SK-N-SH (cell line): ENCODE results near the gene RAC2. TPM values are rescaled to one million over a fixed set of nuclear protein-coding genes. Genes with fewer than 3 reads are reported as not detected.
"Not testable (repeated sequence)": the region's sequence is repeated elsewhere in the genome, so short reads cannot be mapped to it uniquely, and the experiment has no call there.

Experiments
- CTCF ChIA-PET: fragments of 300-600, 350-600 bp; formaldehyde crosslinking; extraction: SDS; loops from one replicate; lab custom pipeline; 2021; lab: Yijun Ruan, JAX
- POLR2A ChIA-PET: fragments of 350-600 bp; sonication (Branson Sonifier 250); formaldehyde crosslinking; extraction: SDS; loops from one replicate; lab custom pipeline; 2020; ENCODE audit warnings: antibody characterized with exemption, inconsistent platforms; lab: Yijun Ruan, JAX
- DNase-seq: peaks from one replicate; pipeline ENCODE4 v3.0.0; 2012
- H2AFZ ChIP-seq: fragments of 200-600 bp; sonication (generic); 2 replicates; pipeline ENCODE4 v1.8.1; 2016; ENCODE audit warnings: antibody characterized with exemption, mild to moderate bottlenecking, low read depth
- H3F3A ChIP-seq: fragments of 200-600 bp; sonication (generic); replicated peaks from 2 replicates; pipeline ENCODE3; 2016; ENCODE audit warnings: antibody characterized with exemption, mild to moderate bottlenecking; ENCODE audit not compliant: insufficient read depth
- H3K27ac ChIP-seq, 2 experiments: fragments of 200-500 bp in 1 of 2; fragments of 200-600 bp in 1 of 2; sonication (Bioruptor generic) in 1 of 2; sonication (generic), shearing (Covaris generic) in 1 of 2; 2 replicates each; pipeline versions ENCODE4 v1.5.1 to v1.6.1; 2014 to 2016; ENCODE audit warnings: low read depth in 2 of 2, inconsistent platforms in 1 of 2, low read length in 1 of 2, mild to moderate bottlenecking in 1 of 2, mixed read lengths in 1 of 2
- H3K27me3 ChIP-seq: fragments of 200-600 bp; sonication (generic), shearing (Covaris generic); 2 replicates; pipeline ENCODE4 v1.6.1; 2016; ENCODE audit warnings: mixed run types; ENCODE audit not compliant: insufficient read depth
- H3K36me3 ChIP-seq, 2 experiments: fragments of 200-500 bp in 1 of 2; fragments of 200-600 bp in 1 of 2; sonication (Bioruptor generic) in 1 of 2; sonication (generic) in 1 of 2; replicated peaks in 1 of 2; 2 replicates each; pipeline versions ENCODE3 to v1.5.1; 2014 to 2016; ENCODE audit warnings: low read length in 1 of 2, mild to moderate bottlenecking in 1 of 2; ENCODE audit not compliant: insufficient read depth in 2 of 2, control insufficient read depth in 1 of 2
- H3K4me1 ChIP-seq, 2 experiments: fragments of 200-500 bp in 1 of 2; fragments of 200-600 bp in 1 of 2; sonication (Bioruptor generic) in 1 of 2; sonication (generic), shearing (Covaris generic) in 1 of 2; 2 replicates each; pipeline versions ENCODE4 v1.5.1 to v1.6.1; 2014 to 2016; ENCODE audit warnings: low read depth in 1 of 2, low read length in 1 of 2, mixed run types in 1 of 2; ENCODE audit not compliant: insufficient read depth in 2 of 2, control insufficient read depth in 1 of 2
- H3K4me2 ChIP-seq: fragments of 200-600 bp; sonication (generic), shearing (Covaris generic); 2 replicates; pipeline ENCODE4 v1.6.1; 2017; ENCODE audit warnings: mixed run types
- H3K4me3 ChIP-seq, 2 experiments: fragments of 200-500 bp in 1 of 2; fragments of 200-600 bp in 1 of 2; sonication (Bioruptor generic) in 1 of 2; sonication (generic), shearing (Covaris generic) in 1 of 2; 2 replicates each; pipeline versions ENCODE4 v1.5.1 to v1.8.1; 2014 to 2016; ENCODE audit warnings: low read depth in 2 of 2, inconsistent platforms in 1 of 2, low read length in 1 of 2, mild to moderate bottlenecking in 1 of 2, mixed read lengths in 1 of 2, moderate library complexity in 1 of 2
- H3K79me2 ChIP-seq: fragments of 200-600 bp; sonication (generic); 2 replicates; pipeline ENCODE4 v1.8.1; 2017; ENCODE audit warnings: mild to moderate bottlenecking; ENCODE audit not compliant: insufficient read depth
- H3K9ac ChIP-seq: fragments of 200-600 bp; sonication (generic); 2 replicates; pipeline ENCODE4 v1.6.1; 2017; ENCODE audit warnings: mixed run types
- H3K9me2 ChIP-seq: fragments of 200-600 bp; sonication (generic); 2 replicates; pipeline ENCODE4 v1.6.1; 2017; ENCODE audit warnings: mixed run types
- H3K9me3 ChIP-seq: fragments of 200-600 bp; sonication (generic); 2 replicates; pipeline ENCODE4 v1.6.1; 2017; ENCODE audit warnings: mixed run types, mild to moderate bottlenecking, moderate library complexity
- H4K20me1 ChIP-seq: fragments of 200-600 bp; sonication (generic); 2 replicates; pipeline ENCODE4 v1.6.1; 2017; ENCODE audit warnings: mild to moderate bottlenecking, mixed run types; ENCODE audit not compliant: insufficient read depth
- EZH2phosphoT487 ChIP-seq: fragments of 200-600 bp; sonication (generic); IDR thresholded peaks from 2 replicates; pipeline ENCODE4 v1.6.1; 2017; ENCODE audit warnings: low read depth, mixed run types, mild to moderate bottlenecking, antibody characterized with exemption, moderate library complexity, borderline replicate concordance
- FOSL2 ChIP-seq: IDR thresholded peaks from 2 replicates; pipeline ENCODE4 v1.4.0; 2012; ENCODE audit warnings: low read depth, mild to moderate bottlenecking, moderate library complexity, borderline replicate concordance
- FOXJ3 ChIP-seq: sonication (generic); formaldehyde crosslinking; IDR thresholded peaks from 2 replicates; pipeline ENCODE4 v1.5.1; 2020; ENCODE audit warnings: mild to moderate bottlenecking, missing genetic modification reagents
- FOXM1 ChIP-seq: IDR thresholded peaks from 2 replicates; pipeline ENCODE4 v1.4.0; 2012; ENCODE audit warnings: low read depth, mild to moderate bottlenecking
- RCOR1 ChIP-seq: fragments of 150-350 bp; IDR thresholded peaks from 2 replicates; pipeline ENCODE4 v1.6.1; 2017; ENCODE audit warnings: antibody characterized with exemption, low read length
- WGBS: methylation state at CpG from one replicate; pipeline ENCODE4 v1.1.6; 2017; ENCODE audit warnings: low lambda C conversion rate; 5-methylcytosine and 5-hydroxymethylcytosine counted together
- polyA plus RNA-seq, 3 experiments: library from polyadenylated mRNA; depleted of rRNA; stranded (reverse); fragments of >200 nt; gene quantifications; 2 replicates each; pipeline ENCODE4 v1.2.3, GENCODE V29; 2012
- TF ChIP-seq, protein P1 (sequence below): fragments of 200-600 bp; sonication (generic); IDR thresholded peaks from 2 replicates; pipeline ENCODE4 v1.6.1; 2017; ENCODE audit warnings: antibody characterized with exemption, mild to moderate bottlenecking, moderate library complexity

RAC2 gene
- polyA plus RNA-seq, 1 of the 3 experiments (the other 2 are of a cell fraction) = 29.9 TPM

- Histone ChIP-seq H3K79me2 (no peaks in the 10 kb centered on the region; the same call in 1 of the 2 replicates), H3K9me3 (no peaks in the 10 kb centered on the region), H3K4me2 (no peak overlapping the region), H3F3A (peaks cover 13% of the 10 kb centered on the region), H3K9me2 (no peaks in the 10 kb centered on the region), H2AFZ (no peak overlapping the region), H3K9ac (no peak overlapping the region), H3K4me3 (no peak overlapping the region), H3K36me3 (no peaks in the 10 kb centered on the region), H4K20me1 (no peaks in the 10 kb centered on the region), H3K4me1 (peaks cover 12 to 17% of the 10 kb centered on the region in 2 experiments; a peak in 3 of 4 replicates), H3K27me3 (no peaks in the 10 kb centered on the region), H3K27ac (no peak overlapping the region)
- DNase-seq = no peak
- CTCF ChIA-PET = interaction anchor here (7.6 to 7.7 kb wide), 2 partner anchors 23 to 37 kb away, joined by 156 to 190 read pairs; partner anchors contain the start of gene C1QTNF6
- WGBS = 70% methylated on average over 4 of the region's 5 CpGs
- TF ChIP-seq FOSL2 = no peak
- TF ChIP-seq FOXJ3 = no peak
- no peak for TF ChIP-seq FOXM1
- no peak for TF ChIP-seq RCOR1
- POLR2A ChIA-PET = no interaction called here
Measured at GRCh38 chr22:37202001-37202555, 42.0 kb downstream of the RAC2 start.

DNA sequence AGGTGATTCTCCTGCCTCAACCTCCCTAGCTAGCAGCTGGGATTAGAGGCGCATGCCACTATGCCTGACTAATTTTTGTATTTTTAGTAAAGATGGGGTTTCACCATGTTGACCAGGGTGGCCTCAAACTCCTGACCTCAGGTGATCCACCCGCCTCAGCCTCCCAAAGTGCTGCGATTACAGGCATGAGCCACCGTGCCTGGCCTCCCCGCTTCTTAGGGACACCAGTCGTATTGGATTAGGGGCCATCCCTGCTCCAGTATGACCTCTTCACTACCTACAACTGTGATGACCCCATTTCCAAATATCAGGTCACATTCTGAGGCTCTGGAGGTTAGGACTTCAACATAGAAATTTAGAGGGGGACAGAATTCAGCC is 42.6 kb downstream of the RAC2 start:
- H4K20me1 ChIP-seq, H3K79me2 ChIP-seq, H3K4me3 ChIP-seq, H3K4me2 ChIP-seq, POLR2A ChIA-PET, H2AFZ ChIP-seq, H3K27me3 ChIP-seq, H3K9me2 ChIP-seq, H3K9me3 ChIP-seq, DNase-seq, H3K9ac ChIP-seq, H3K36me3 ChIP-seq, H3K27ac ChIP-seq: not testable (repeated sequence)
- CTCF ChIA-PET = interaction anchor here (0.5 to 7.7 kb wide), 3 partner anchors 22 to 58 kb away, joined by 3 to 190 read pairs (median 156); partner anchors contain the start of gene C1QTNF6
- H3K4me1 ChIP-seq = peaks cover 18 to 23% of the 10 kb centered on the region in 2 experiments
- 100% methylated on average over 6 of the region's 6 CpGs for WGBS
- H3F3A ChIP-seq = peaks cover 19% of the 10 kb centered on the region

DNA sequence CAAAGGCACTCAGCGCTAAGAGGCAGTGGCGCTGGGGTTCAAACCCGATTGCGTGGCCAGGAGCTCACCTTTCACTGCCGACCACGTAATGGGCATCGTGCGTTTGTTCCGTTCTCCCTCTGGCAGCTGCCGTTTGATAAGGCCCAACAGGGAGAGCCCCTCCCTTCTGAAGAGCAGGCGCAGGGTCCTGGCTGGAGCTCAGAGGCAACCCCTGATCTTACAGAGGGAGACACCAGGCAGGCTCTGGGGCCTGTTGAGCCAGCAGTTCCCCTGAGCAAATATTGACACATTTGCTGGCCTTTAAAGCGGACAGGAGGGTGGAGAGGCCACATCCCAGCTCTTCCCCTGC is 44.3 kb downstream of the RAC2 start:
- Histone ChIP-seq H3K4me1 (peaks cover 19 to 28% of the 10 kb centered on the region in 2 experiments), H3K9me2 (no peaks in the 10 kb centered on the region), H3K4me2 (no peak overlapping the region), H3K27ac (peak overlapping the region in 1 of 2 experiments; percentile 3; a peak in 1 of 4 replicates), H4K20me1 (no peaks in the 10 kb centered on the region), H2AFZ (peak overlapping the region; percentile 44; the same call in 1 of the 2 replicates), H3K9ac (no peak overlapping the region), H3K9me3 (no peaks in the 10 kb centered on the region), H3F3A (peaks cover 25% of the 10 kb centered on the region), H3K27me3 (no peaks in the 10 kb centered on the region), H3K4me3 (no peak overlapping the region; a peak in 1 of 4 replicates), H3K36me3 (no peaks in the 10 kb centered on the region), H3K79me2 (no peaks in the 10 kb centered on the region; the same call in 1 of the 2 replicates)
- DNase-seq = peak; percentile 60
- ChIA-PET CTCF (interaction anchor here (0.6 to 7.7 kb wide), 48 partner anchors 9 to 437 kb away, joined by 3 to 190 read pairs (median 4); partner anchors contain the start of genes C1QTNF6, IFT27, IL2RB and RAC2), POLR2A (interaction anchor here (1.2 kb wide), 1 partner anchor 13 kb away, joined by 4 read pairs; no protein-coding TSS in a partner anchor)
- TF ChIP-seq EZH2phosphoT487 = no peak
- TF ChIP-seq, protein P1, sequence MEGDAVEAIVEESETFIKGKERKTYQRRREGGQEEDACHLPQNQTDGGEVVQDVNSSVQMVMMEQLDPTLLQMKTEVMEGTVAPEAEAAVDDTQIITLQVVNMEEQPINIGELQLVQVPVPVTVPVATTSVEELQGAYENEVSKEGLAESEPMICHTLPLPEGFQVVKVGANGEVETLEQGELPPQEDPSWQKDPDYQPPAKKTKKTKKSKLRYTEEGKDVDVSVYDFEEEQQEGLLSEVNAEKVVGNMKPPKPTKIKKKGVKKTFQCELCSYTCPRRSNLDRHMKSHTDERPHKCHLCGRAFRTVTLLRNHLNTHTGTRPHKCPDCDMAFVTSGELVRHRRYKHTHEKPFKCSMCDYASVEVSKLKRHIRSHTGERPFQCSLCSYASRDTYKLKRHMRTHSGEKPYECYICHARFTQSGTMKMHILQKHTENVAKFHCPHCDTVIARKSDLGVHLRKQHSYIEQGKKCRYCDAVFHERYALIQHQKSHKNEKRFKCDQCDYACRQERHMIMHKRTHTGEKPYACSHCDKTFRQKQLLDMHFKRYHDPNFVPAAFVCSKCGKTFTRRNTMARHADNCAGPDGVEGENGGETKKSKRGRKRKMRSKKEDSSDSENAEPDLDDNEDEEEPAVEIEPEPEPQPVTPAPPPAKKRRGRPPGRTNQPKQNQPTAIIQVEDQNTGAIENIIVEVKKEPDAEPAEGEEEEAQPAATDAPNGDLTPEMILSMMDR = 0 out of 2 replicates have a peak, but pooled peaks have one; percentile 8
- 38% methylated on average over 9 of the region's 12 CpGs for WGBS
